HL-60/S4 treated with retinoic acid at 250 ng/mL for 4 days and 3 days (cell line): ENCODE measurements around the gene FOXS1.

Source experiments
- in situ Hi-C: fragments of 300-500 bp; cut with MboI; formaldehyde crosslinking; loops from 2 replicates; pipeline ENCODE4 v1.7.0; 2022; ENCODE audit warnings: low sequenced_read_pairs

FOXS1 gene

GRCh38 chr20:31861385-31862156 lies 16.2 kb upstream of the FOXS1 start:
- in situ Hi-C loops: loop anchor here (10.0 kb wide), 1 partner anchor 223 kb away; no protein-coding TSS in a partner anchor

GRCh38 chr20:31861135-31861384 lies 15.7 kb upstream of the FOXS1 start:
- in situ Hi-C loops: loop anchor here (10.0 kb wide), 1 partner anchor 224 kb away; no protein-coding TSS in a partner anchor

- in situ Hi-C loops: loop anchor here (10.0 kb wide), 1 partner anchor 224 kb away; no protein-coding TSS in a partner anchor
Observed at GRCh38 chr20:31860390-31861134, 15.2 kb upstream of the FOXS1 start.

- in situ Hi-C loops: loop anchor here (10.0 kb wide), 1 partner anchor 225 kb away; no protein-coding TSS in a partner anchor
Observed at GRCh38 chr20:31859998-31860380, 14.6 kb upstream of the FOXS1 start.

- in situ Hi-C loops: no loop called here
Observed at GRCh38 chr20:31859266-31859997, 14.0 kb upstream of the FOXS1 start.

- in situ Hi-C loops: no loop called here
Observed at GRCh38 chr20:31858760-31859083, 13.3 kb upstream of the FOXS1 start.

GRCh38 chr20:31857861-31858759 lies 12.7 kb upstream of the FOXS1 start:
- in situ Hi-C loops: no loop called here

- in situ Hi-C loops: no loop called here
Observed at GRCh38 chr20:31856516-31856915, 11.1 kb upstream of the FOXS1 start.

- in situ Hi-C loops: no loop called here
Observed at GRCh38 chr20:31853481-31853880, 8.1 kb upstream of the FOXS1 start.

GRCh38 chr20:31851240-31851955 lies 6.0 kb upstream of the FOXS1 start:
- in situ Hi-C loops: no loop called here

- in situ Hi-C loops: no loop called here
Observed at GRCh38 chr20:31849306-31849930, 4.0 kb upstream of the FOXS1 start.

- in situ Hi-C loops: no loop called here
Observed at GRCh38 chr20:31848088-31848999, 2.9 kb upstream of the FOXS1 start.

- in situ Hi-C loops: no loop called here
Observed at GRCh38 chr20:31846793-31847138, 1.4 kb upstream of the FOXS1 start.

- in situ Hi-C loops: no loop called here
Observed at GRCh38 chr20:31844737-31845299, 586 bp downstream of the FOXS1 start.

- in situ Hi-C loops: no loop called here
Observed at GRCh38 chr20:31843881-31844280, 1.5 kb downstream of the FOXS1 start.

- in situ Hi-C loops: no loop called here
Observed at GRCh38 chr20:31843288-31843687, 2.1 kb downstream of the FOXS1 start.

- in situ Hi-C loops: no loop called here
Observed at GRCh38 chr20:31842471-31843157, 2.8 kb downstream of the FOXS1 start.

- in situ Hi-C loops: no loop called here
Observed at GRCh38 chr20:31841928-31842327, 3.5 kb downstream of the FOXS1 start.
